RWPE1 (cell line): ENCODE results near the gene CREB5.

Experiments used
- CTCF ChIA-PET: fragments of 350-600 bp; sonication (Branson Sonifier 250); formaldehyde crosslinking; extraction: SDS; loops from one replicate; lab custom pipeline; 2021; lab: Yijun Ruan, JAX
- POLR2A ChIA-PET: fragments of 400-600 bp; formaldehyde crosslinking; extraction: SDS; loops from one replicate; lab custom pipeline; 2020; ENCODE audit warnings: antibody characterized with exemption; ENCODE audit not compliant: low non-redundant PET; lab: Yijun Ruan, JAX
- DNase-seq: peaks from one replicate; pipeline ENCODE4 v3.0.0; 2012; ENCODE audit warnings: low spot score
- H3K27ac ChIP-seq: fragments of 450-650 bp; 2 replicates; pipeline ENCODE4 v1.5.1; 2017
- CTCF ChIP-seq: fragments of 450-650 bp; conservative IDR thresholded peaks from 2 replicates; pipeline ENCODE4 v1.5.1; 2017; ENCODE audit warnings: low read depth, mild to moderate bottlenecking

The CREB5 gene

GRCh38 chr7:28847176-28847575 is 434.9 kb downstream of the CREB5 start:
- no peak for DNase-seq
- CTCF ChIA-PET, result interaction anchor here (0.7 to 0.9 kb wide), 3 partner anchors 39 to 564 kb away, joined by 5 to 6 read pairs (median 6); no protein-coding TSS in a partner anchor
- no peak for TF ChIP-seq CTCF
- POLR2A ChIA-PET, result no interaction called here
- no peak overlapping the region for H3K27ac ChIP-seq

GRCh38 chr7:28847681-28848080 is 435.4 kb downstream of the CREB5 start:
- POLR2A ChIA-PET, result no interaction called here
- no peak overlapping the region for H3K27ac ChIP-seq
- no peak for TF ChIP-seq CTCF
- no peak for DNase-seq
- CTCF ChIA-PET, result interaction anchor here (0.7 to 0.9 kb wide), 3 partner anchors 39 to 564 kb away, joined by 5 to 6 read pairs (median 6); no protein-coding TSS in a partner anchor

- CTCF ChIA-PET, result no interaction called here
- no peak for TF ChIP-seq CTCF
- no peak for DNase-seq
- H3K27ac ChIP-seq, result no peak overlapping the region
- POLR2A ChIA-PET, result no interaction called here
Observed at GRCh38 chr7:28848906-28849305, 436.6 kb downstream of the CREB5 start.

- POLR2A ChIA-PET, result no interaction called here
- DNase-seq, result no peak
- no peak overlapping the region for H3K27ac ChIP-seq
- no peak for TF ChIP-seq CTCF
- CTCF ChIA-PET, result no interaction called here
Observed at GRCh38 chr7:28850699-28851098, 438.4 kb downstream of the CREB5 start.

GRCh38 chr7:28853150-28853549 is 440.8 kb downstream of the CREB5 start:
- CTCF ChIA-PET, result interaction anchor here (0.7 to 1.0 kb wide), 2 partner anchors 74 to 1963 kb away, joined by 3 read pairs; no protein-coding TSS in a partner anchor
- POLR2A ChIA-PET, result no interaction called here
- no peak overlapping the region for H3K27ac ChIP-seq
- TF ChIP-seq CTCF, result no peak
- DNase-seq, result no peak

- CTCF ChIA-PET, result interaction anchor here (0.6 to 1.0 kb wide), 7 partner anchors 30 to 1964 kb away, joined by 3 read pairs; no protein-coding TSS in a partner anchor
- no peak overlapping the region for H3K27ac ChIP-seq
- peak; percentile 79 for DNase-seq
- TF ChIP-seq CTCF, result peak; percentile 94
- POLR2A ChIA-PET, result no interaction called here
Observed at GRCh38 chr7:28853834-28854749, 441.8 kb downstream of the CREB5 start.
